Measurements from ENCODE around the gene RNF151. TPM values are rescaled to one million over a fixed set of nuclear protein-coding genes. Genes with fewer than 3 reads are reported as not detected.

RNF151 gene
- total and polyA plus RNA-seq, 2 of the 13 experiments (the other 11 are each of a cell fraction or from before 2014, with no cell fraction given), result not detected

- TF ChIP-seq TBX2 (CRISPR knock-in tag; IDR thresholded peaks at IDR 0.05; ENCODE audit: borderline replicate concordance) (peak; percentile 45; the same call in 1 of the 2 replicates), MTF2 (CRISPR knock-in tag; IDR thresholded peaks at IDR 0.05; ENCODE audit: borderline replicate concordance) (no peak), YY1 (IDR thresholded peaks at IDR 0.05; ENCODE audit: insufficient read depth, insufficient replicate concordance, low read depth, low read length) (peak; percentile 75), RELA (CRISPR knock-in tag; IDR thresholded peaks at IDR 0.05) (no peak), E2F5 (CRISPR knock-in tag; conservative IDR thresholded peaks at IDR 0.05) (peak; percentile 74; the same call in 1 of the 2 replicates), HDAC1 (CRISPR knock-in tag; IDR thresholded peaks at IDR 0.05) (peak; percentile 87), RXRB (CRISPR knock-in tag; IDR thresholded peaks at IDR 0.05; ENCODE audit: borderline replicate concordance) (peak; percentile 37; the same call in 1 of the 2 replicates), SIN3A (IDR thresholded peaks at IDR 0.05; ENCODE audit: borderline replicate concordance, low read depth, low read length) (peak; percentile 90; the same call in 1 of the 2 replicates), POLR2A (IDR thresholded peaks at IDR 0.05; ENCODE audit: insufficient read depth in 1 of 2, low read depth in 2 of 2, low read length in 2 of 2) (peak; percentile 100), SRSF9 (IDR thresholded peaks at IDR 0.05; ENCODE audit: borderline replicate concordance, insufficient read depth, low read depth, low read length, poor library complexity, severe bottlenecking) (no peak), ZNF556 (CRISPR knock-in tag; IDR thresholded peaks at IDR 0.05; ENCODE audit: borderline replicate concordance) (no peak), BCLAF1 (IDR thresholded peaks at IDR 0.05) (no peak), GATAD1 (CRISPR knock-in tag; IDR thresholded peaks at IDR 0.05) (peak; percentile 95), ZC3H4 (CRISPR knock-in tag; IDR thresholded peaks at IDR 0.05; ENCODE audit: borderline replicate concordance) (peak; percentile 84; the same call in 1 of the 2 replicates), ZNF333 (CRISPR knock-in tag; IDR thresholded peaks at IDR 0.05; ENCODE audit: borderline replicate concordance) (no peak), DNMT3B (CRISPR knock-in tag; conservative IDR thresholded peaks at IDR 0.05) (0 out of 2 replicates have a peak, but pooled peaks have one; percentile 60), FOXK2 (IDR thresholded peaks at IDR 0.05) (no peak), ZNF577 (CRISPR knock-in tag; IDR thresholded peaks at IDR 0.05; ENCODE audit: borderline replicate concordance, low read depth) (no peak), KLF13 (CRISPR knock-in tag; IDR thresholded peaks at IDR 0.05) (no peak), ZNF775 (CRISPR knock-in tag; IDR thresholded peaks at IDR 0.05; ENCODE audit: borderline replicate concordance) (no peak)
- TF ChIP-seq, protein P1, sequence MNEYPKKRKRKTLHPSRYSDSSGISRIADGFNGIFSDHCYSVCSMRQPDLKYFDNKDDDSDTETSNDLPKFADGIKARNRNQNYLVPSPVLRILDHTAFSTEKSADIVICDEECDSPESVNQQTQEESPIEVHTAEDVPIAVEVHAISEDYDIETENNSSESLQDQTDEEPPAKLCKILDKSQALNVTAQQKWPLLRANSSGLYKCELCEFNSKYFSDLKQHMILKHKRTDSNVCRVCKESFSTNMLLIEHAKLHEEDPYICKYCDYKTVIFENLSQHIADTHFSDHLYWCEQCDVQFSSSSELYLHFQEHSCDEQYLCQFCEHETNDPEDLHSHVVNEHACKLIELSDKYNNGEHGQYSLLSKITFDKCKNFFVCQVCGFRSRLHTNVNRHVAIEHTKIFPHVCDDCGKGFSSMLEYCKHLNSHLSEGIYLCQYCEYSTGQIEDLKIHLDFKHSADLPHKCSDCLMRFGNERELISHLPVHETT (CRISPR knock-in tag; conservative IDR thresholded peaks at IDR 0.05), result 0 out of 2 replicates have a peak, but pooled peaks have one; percentile 43
- TF ChIP-seq, protein P2, sequence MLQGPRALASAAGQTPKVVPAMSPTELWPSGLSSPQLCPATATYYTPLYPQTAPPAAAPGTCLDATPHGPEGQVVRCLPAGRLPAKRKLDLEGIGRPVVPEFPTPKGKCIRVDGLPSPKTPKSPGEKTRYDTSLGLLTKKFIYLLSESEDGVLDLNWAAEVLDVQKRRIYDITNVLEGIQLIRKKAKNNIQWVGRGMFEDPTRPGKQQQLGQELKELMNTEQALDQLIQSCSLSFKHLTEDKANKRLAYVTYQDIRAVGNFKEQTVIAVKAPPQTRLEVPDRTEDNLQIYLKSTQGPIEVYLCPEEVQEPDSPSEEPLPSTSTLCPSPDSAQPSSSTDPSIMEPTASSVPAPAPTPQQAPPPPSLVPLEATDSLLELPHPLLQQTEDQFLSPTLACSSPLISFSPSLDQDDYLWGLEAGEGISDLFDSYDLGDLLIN (CRISPR knock-in tag; IDR thresholded peaks at IDR 0.05; ENCODE audit: borderline replicate concordance), result no peak
- TF ChIP-seq, protein P3, sequence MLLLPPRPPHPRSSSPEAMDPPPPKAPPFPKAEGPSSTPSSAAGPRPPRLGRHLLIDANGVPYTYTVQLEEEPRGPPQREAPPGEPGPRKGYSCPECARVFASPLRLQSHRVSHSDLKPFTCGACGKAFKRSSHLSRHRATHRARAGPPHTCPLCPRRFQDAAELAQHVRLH (CRISPR knock-in tag; IDR thresholded peaks at IDR 0.05; ENCODE audit: borderline replicate concordance, low read depth), result 0 out of 2 replicates have a peak, but pooled peaks have one; percentile 77
These were observed 1.9 kb upstream of the RNF151 start, which contains the start of gene RPS2 (continued) for GRCh38 chr16:1964506-1965395.

Measured in HepG2 (cell line).